ENCODE results near the gene EXD2.
"Not testable (repeated sequence)": the region's sequence is repeated elsewhere in the genome, so short reads cannot be mapped to it uniquely, and the experiment has no call there.

The EXD2 gene

DNA sequence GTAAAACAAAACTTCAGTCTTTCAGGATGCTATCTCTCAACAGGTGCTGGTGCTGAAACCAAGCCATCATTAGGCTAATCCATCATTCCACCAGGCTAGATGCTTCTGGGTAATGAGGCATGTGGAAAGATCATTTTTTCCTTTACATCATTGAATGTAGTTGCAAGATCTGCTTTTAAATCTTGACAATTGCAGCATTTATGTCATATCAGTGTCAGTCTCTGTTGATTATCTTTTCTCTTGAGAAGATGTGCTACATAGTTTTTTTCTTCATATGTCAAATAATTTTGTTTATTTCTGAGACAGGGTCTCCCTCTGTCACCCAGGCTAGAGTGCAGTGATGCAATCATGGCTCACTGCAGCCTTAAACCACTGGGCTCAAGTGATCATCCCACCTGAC is 16.2 kb upstream of the EXD2 start:
- Histone ChIP-seq H3K4me1 (ENCODE audit: control insufficient read depth in 2 of 2, insufficient read depth in 1 of 2, low read depth in 1 of 2, low read length in 2 of 2) (peaks cover 0 to 2% of the 10 kb centered on the region in 2 donors), H2AK5ac (ENCODE audit: low read depth, low read length) (no peak overlapping the region), H3K4me3 (ENCODE audit: low read length in 2 of 2) (no peak overlapping the region), H2BK120ac (ENCODE audit: low read depth, low read length) (no peak overlapping the region), H3K4me2 (ENCODE audit: insufficient read depth, low read length, poor library complexity, severe bottlenecking) (no peak overlapping the region), H3K9ac (ENCODE audit: low read depth, low read length, poor library complexity) (no peak overlapping the region), H3K36me3 (replicated peaks in 1 of 2; ENCODE audit: control insufficient read depth in 2 of 2, insufficient read depth in 2 of 2, low read length in 2 of 2) (no peaks in the 10 kb centered on the region), H2AFZ (ENCODE audit: low read length) (no peak overlapping the region), H3K27me3 (ENCODE audit: control insufficient read depth in 3 of 3, insufficient read depth in 3 of 3, low read depth in 1 of 3, low read length in 3 of 3) (peaks cover 0 to 4% (median 0%) of the 10 kb centered on the region in 3 experiments), H3K18ac (ENCODE audit: low read length) (no peak overlapping the region), H4K91ac (ENCODE audit: low read depth, low read length, poor library complexity) (no peak overlapping the region), H3K79me1 (ENCODE audit: low read depth, low read length) (no peaks in the 10 kb centered on the region), H3K23ac (ENCODE audit: low read depth, low read length, poor library complexity) (no peak overlapping the region), H4K8ac (ENCODE audit: low read depth, low read length) (no peak overlapping the region), H3K9me3 (replicated peaks in 1 of 2; ENCODE audit: control insufficient read depth in 2 of 2, insufficient read depth in 1 of 2, low read depth in 1 of 2, low read length in 2 of 2) (no peaks in the 10 kb centered on the region), H2BK5ac (ENCODE audit: low read length) (no peak overlapping the region), H2BK15ac (ENCODE audit: low read length) (no peak overlapping the region), H3K27ac (replicated peaks; ENCODE audit: low read length) (no peak overlapping the region), H3K4ac (ENCODE audit: low read length) (no peak overlapping the region), H3K14ac (ENCODE audit: low read length) (no peak overlapping the region), H2BK12ac (ENCODE audit: low read length) (no peak overlapping the region)
- DNase-seq (ENCODE audit: low spot score) = no peak

DNA sequence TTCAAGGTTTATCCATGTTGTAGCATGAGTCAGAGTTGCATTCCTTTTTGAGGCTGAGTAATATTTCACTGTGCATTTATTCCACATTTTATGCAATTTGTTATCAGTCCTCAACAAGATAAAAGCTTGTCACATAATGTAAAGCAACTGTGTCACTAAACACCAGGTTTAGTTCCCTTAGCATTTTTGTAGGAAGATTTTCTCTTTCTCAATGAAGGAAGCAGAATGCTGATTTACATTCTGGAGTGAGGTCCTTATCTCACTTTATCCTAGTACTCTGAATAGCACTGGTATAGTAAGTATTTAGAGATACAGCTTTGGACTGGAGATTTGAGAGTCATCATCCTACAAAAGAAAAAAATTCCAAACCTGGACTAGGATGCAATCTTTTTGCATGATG is 9.8 kb upstream of the EXD2 start:
- no peaks in the 10 kb centered on the region for H3K79me1 ChIP-seq (ENCODE audit: low read depth, low read length)
- H4K91ac ChIP-seq (ENCODE audit: low read depth, low read length, poor library complexity) = no peak overlapping the region
- no peak overlapping the region for H3K4me3 ChIP-seq (ENCODE audit: low read length in 2 of 2)
- no peaks in the 10 kb centered on the region for H3K4me1 ChIP-seq (ENCODE audit: control insufficient read depth in 2 of 2, insufficient read depth in 1 of 2, low read depth in 1 of 2, low read length in 2 of 2)
- no peak for DNase-seq (ENCODE audit: low spot score)
- H3K4me2 ChIP-seq (ENCODE audit: insufficient read depth, low read length, poor library complexity, severe bottlenecking) = no peak overlapping the region
- no peak overlapping the region for H2BK120ac ChIP-seq (ENCODE audit: low read depth, low read length)
- no peak overlapping the region for H3K23ac ChIP-seq (ENCODE audit: low read depth, low read length, poor library complexity)
- no peak overlapping the region for H3K14ac ChIP-seq (ENCODE audit: low read length)
- H2AK5ac ChIP-seq (ENCODE audit: low read depth, low read length) = no peak overlapping the region
- no peak overlapping the region for H3K4ac ChIP-seq (ENCODE audit: low read length)
- peaks cover 0 to 3% (median 0%) of the 10 kb centered on the region in 3 experiments for H3K27me3 ChIP-seq (ENCODE audit: control insufficient read depth in 3 of 3, insufficient read depth in 3 of 3, low read depth in 1 of 3, low read length in 3 of 3)
- no peak overlapping the region for H3K27ac ChIP-seq (replicated peaks; ENCODE audit: low read length)
- no peak overlapping the region for H4K8ac ChIP-seq (ENCODE audit: low read depth, low read length)
- no peak overlapping the region for H2BK12ac ChIP-seq (ENCODE audit: low read length)
- no peaks in the 10 kb centered on the region for H3K36me3 ChIP-seq (replicated peaks in 1 of 2; ENCODE audit: control insufficient read depth in 2 of 2, insufficient read depth in 2 of 2, low read length in 2 of 2)
- no peak overlapping the region for H2BK15ac ChIP-seq (ENCODE audit: low read length)
- no peaks in the 10 kb centered on the region for H3K9me3 ChIP-seq (replicated peaks in 1 of 2; ENCODE audit: control insufficient read depth in 2 of 2, insufficient read depth in 1 of 2, low read depth in 1 of 2, low read length in 2 of 2)
- no peak overlapping the region for H2BK5ac ChIP-seq (ENCODE audit: low read length)
- no peak overlapping the region for H3K18ac ChIP-seq (ENCODE audit: low read length)
- H2AFZ ChIP-seq (ENCODE audit: low read length) = no peak overlapping the region
- H3K9ac ChIP-seq (ENCODE audit: low read depth, low read length, poor library complexity) = no peak overlapping the region

DNA sequence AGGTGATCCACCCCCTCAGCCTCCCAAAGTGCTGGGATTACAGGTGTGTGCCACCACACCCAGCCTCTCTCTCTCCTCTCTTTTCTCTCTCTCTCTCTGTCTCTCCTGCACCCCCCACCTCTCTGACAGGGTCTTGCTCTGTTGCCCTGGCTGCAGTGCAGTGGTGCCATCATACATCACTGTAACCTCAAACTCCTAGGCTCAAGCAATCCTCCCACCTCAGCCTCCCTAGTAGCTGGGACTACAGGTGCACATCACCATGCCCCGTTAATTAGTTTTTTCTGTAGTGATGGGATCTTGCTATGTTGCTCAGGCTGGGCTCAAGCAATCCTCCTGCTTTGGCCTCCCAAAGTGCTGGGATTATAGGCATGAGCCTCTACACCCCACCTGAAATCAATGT is 8.7 kb upstream of the EXD2 start:
- not testable (repeated sequence) for H2AFZ ChIP-seq (ENCODE audit: low read length); H3K36me3 ChIP-seq (replicated peaks in 1 of 2; ENCODE audit: control insufficient read depth in 2 of 2, insufficient read depth in 2 of 2, low read length in 2 of 2); H3K9me3 ChIP-seq (replicated peaks in 1 of 2; ENCODE audit: control insufficient read depth in 2 of 2, insufficient read depth in 1 of 2, low read depth in 1 of 2, low read length in 2 of 2); H3K9ac ChIP-seq (ENCODE audit: low read depth, low read length, poor library complexity); H2AK5ac ChIP-seq (ENCODE audit: low read depth, low read length); H2BK12ac ChIP-seq (ENCODE audit: low read length); H3K4me2 ChIP-seq (ENCODE audit: insufficient read depth, low read length, poor library complexity, severe bottlenecking); H3K23ac ChIP-seq (ENCODE audit: low read depth, low read length, poor library complexity); H2BK120ac ChIP-seq (ENCODE audit: low read depth, low read length); H2BK5ac ChIP-seq (ENCODE audit: low read length); DNase-seq (ENCODE audit: low spot score); H3K14ac ChIP-seq (ENCODE audit: low read length); H4K8ac ChIP-seq (ENCODE audit: low read depth, low read length); H3K27me3 ChIP-seq (ENCODE audit: control insufficient read depth in 3 of 3, insufficient read depth in 3 of 3, low read depth in 1 of 3, low read length in 3 of 3); H2BK15ac ChIP-seq (ENCODE audit: low read length); H3K18ac ChIP-seq (ENCODE audit: low read length); H3K27ac ChIP-seq (replicated peaks; ENCODE audit: low read length); H4K91ac ChIP-seq (ENCODE audit: low read depth, low read length, poor library complexity); H3K4me1 ChIP-seq (ENCODE audit: control insufficient read depth in 2 of 2, insufficient read depth in 1 of 2, low read depth in 1 of 2, low read length in 2 of 2); H3K4me3 ChIP-seq (ENCODE audit: low read length in 2 of 2); H3K79me1 ChIP-seq (ENCODE audit: low read depth, low read length); H3K4ac ChIP-seq (ENCODE audit: low read length)
- WGBS, 2 donors (ENCODE audit: extremely low coverage in 2 of 2, insufficient read length in 2 of 2, insufficient replicate concordance in 1 of 2) = no CpG with 5 or more reads among the region's 1 CpG

DNA sequence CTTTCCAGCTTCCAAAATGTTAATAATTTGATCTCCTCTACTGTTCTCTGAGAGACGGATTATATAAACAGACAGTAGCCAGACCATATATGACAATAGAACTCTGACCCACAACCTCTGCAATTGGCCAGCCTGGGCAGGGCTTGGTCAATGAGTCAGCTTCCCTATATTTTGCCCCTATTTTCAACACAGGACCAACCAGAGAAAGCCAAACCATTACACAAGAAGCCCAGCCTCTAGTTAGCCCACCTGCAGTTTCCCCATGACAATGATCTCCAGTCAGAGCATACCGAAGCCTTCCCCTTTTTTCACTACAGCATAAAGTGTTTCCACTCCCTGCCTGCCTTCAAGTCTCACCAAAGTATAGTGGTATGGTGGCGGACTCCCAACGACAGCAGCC is 7.6 kb upstream of the EXD2 start:
- Histone ChIP-seq H2BK12ac (ENCODE audit: low read length) (no peak overlapping the region), H3K23ac (ENCODE audit: low read depth, low read length, poor library complexity) (no peak overlapping the region), H3K27me3 (ENCODE audit: control insufficient read depth in 3 of 3, insufficient read depth in 3 of 3, low read depth in 1 of 3, low read length in 3 of 3) (peaks cover 0 to 3% (median 0%) of the 10 kb centered on the region in 3 experiments), H2AK5ac (ENCODE audit: low read depth, low read length) (no peak overlapping the region), H3K79me1 (ENCODE audit: low read depth, low read length) (no peaks in the 10 kb centered on the region), H2BK5ac (ENCODE audit: low read length) (no peak overlapping the region), H3K9me3 (replicated peaks in 1 of 2; ENCODE audit: control insufficient read depth in 2 of 2, insufficient read depth in 1 of 2, low read depth in 1 of 2, low read length in 2 of 2) (no peaks in the 10 kb centered on the region), H3K18ac (ENCODE audit: low read length) (no peak overlapping the region), H4K8ac (ENCODE audit: low read depth, low read length) (no peak overlapping the region), H3K4me2 (ENCODE audit: insufficient read depth, low read length, poor library complexity, severe bottlenecking) (no peak overlapping the region), H3K4me1 (ENCODE audit: control insufficient read depth in 2 of 2, insufficient read depth in 1 of 2, low read depth in 1 of 2, low read length in 2 of 2) (no peaks in the 10 kb centered on the region), H3K27ac (replicated peaks; ENCODE audit: low read length) (no peak overlapping the region), H2BK15ac (ENCODE audit: low read length) (no peak overlapping the region), H3K14ac (ENCODE audit: low read length) (no peak overlapping the region), H3K4me3 (ENCODE audit: low read length in 2 of 2) (no peak overlapping the region), H3K4ac (ENCODE audit: low read length) (no peak overlapping the region), H3K36me3 (replicated peaks in 1 of 2; ENCODE audit: control insufficient read depth in 2 of 2, insufficient read depth in 2 of 2, low read length in 2 of 2) (no peaks in the 10 kb centered on the region), H4K91ac (ENCODE audit: low read depth, low read length, poor library complexity) (no peak overlapping the region), H3K9ac (ENCODE audit: low read depth, low read length, poor library complexity) (no peak overlapping the region), H2BK120ac (ENCODE audit: low read depth, low read length) (no peak overlapping the region), H2AFZ (ENCODE audit: low read length) (no peak overlapping the region)
- WGBS, 2 donors (ENCODE audit: extremely low coverage in 2 of 2, insufficient read length in 2 of 2, insufficient replicate concordance in 1 of 2) = no CpG with 5 or more reads among the region's 4 CpGs
- DNase-seq (ENCODE audit: low spot score) = no peak
